HG02759 (cell line): Measurements from ENCODE around the gene FBXW12.

Experiments used
- ATAC-seq: cut with Tn5 transposase; IDR thresholded peaks from one replicate; pipeline ENCODE4 v1.9.1; 2021; ENCODE audit warnings: mild to moderate bottlenecking, moderate library complexity; ENCODE audit not compliant: unreplicated experiment

Gene FBXW12

DNA sequence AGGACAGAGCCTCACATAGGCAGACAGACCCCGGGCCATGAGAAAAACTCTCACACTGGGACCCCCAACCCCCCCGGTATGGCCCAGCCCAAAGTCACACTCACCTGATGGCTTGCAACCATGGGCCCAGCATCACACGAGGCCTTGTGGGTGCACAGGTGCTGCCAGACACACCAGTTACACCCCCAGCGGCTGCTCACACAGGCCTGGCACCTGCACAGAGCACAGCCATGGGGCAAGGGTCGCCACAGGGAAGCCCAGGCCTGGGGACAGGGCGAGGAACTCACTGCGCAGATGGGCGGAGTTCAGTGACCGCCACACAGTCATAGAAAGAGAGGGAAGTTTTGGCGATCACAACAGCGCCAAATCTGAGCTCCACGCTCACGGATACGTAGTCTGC lies 48.5 kb downstream of the FBXW12 start:
- no peak for ATAC-seq

GRCh38 chr3:48422272-48422671 lies 50.3 kb downstream of the FBXW12 start:
- no peak for ATAC-seq

DNA sequence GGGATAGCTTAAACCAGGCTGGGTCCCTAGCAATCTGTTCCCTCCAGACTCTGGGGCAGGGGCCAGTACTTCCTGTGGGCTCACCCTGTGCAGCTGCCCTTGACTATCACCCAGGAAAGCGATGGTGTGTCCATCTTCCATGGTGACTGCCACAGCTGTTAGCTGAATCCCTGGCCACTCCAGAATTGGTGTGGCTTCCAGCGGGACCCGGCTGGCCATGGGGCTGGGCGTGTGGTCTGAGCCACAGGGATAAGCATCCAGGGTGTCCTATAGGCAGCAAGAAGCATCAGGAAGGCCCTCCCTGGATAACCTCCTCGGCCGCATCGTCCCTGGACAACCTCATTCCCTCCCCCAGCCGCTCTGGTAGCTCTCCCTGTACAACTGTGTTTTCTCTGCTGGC lies 50.7 kb downstream of the FBXW12 start:
- ATAC-seq, result no peak

DNA sequence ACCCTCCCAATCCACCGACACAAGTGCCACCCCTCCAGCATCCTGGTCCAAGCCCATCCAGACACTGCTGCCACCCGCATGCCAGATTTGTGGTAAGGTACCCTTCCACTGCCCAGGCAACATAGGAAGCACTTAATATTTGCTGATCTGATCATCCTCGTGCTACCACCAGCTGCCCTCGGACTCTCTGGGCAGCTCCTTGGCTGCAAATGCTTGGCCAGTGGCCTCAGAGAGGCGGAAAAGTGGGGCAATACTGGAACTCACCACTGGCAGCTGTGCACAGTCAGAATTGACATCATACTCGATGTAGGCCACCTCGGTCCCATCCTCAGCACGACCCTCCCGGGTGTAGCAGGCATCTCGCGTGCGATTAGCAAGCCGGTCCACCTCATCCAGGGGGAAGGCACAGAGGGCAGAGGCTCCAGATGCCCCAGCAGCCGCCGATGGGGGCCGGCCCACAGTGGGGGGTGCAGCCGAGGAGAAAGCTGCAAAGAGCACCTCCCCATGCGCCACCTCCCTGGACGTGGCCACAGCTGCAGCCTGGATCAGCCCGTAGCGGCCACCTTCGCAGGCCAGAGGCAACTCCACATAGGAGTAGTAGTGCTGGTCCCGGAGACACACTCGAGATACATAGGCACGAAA lies 51.3 kb downstream of the FBXW12 start:
- no peak for ATAC-seq

DNA sequence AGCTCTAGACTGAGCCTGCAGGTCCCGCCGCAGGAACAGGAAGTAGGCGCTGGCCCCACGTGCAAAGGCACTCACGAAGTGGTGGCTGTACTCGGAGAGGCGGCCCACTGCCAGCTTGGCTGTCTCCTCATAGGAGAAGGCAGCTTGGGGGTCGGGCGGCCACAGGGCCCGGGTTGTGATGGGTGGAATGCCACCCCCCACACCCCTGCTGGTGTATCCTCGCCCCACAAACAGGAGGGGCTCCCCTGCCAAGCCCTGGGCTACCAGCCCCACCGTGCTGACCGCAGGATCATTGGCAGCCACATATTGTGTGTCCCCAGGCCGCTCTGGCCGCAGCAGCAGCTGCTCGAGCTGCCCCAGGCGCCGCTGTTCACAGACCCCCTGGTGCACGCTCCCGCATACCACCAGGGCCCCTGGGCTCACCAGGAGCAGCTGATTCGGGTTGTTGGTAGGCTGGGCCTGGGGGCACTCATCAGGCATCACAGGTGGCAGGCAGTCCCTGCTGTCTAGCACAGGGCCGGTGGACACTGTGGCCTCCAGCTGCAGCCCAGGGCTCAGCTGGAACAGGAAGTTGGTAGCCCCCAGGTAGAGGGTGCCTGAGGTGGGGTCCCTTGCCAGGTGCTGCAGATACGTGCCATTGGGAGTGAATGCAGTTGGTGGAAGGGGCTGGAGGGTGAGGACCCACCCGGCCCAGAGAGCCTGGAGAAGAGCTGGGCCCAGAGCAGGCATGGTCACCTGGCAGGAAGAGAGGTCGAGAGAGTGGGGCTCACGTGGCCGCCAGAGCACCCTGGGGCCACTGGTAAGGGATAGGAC lies 52.1 kb downstream of the FBXW12 start:
- ATAC-seq, result no peak

DNA sequence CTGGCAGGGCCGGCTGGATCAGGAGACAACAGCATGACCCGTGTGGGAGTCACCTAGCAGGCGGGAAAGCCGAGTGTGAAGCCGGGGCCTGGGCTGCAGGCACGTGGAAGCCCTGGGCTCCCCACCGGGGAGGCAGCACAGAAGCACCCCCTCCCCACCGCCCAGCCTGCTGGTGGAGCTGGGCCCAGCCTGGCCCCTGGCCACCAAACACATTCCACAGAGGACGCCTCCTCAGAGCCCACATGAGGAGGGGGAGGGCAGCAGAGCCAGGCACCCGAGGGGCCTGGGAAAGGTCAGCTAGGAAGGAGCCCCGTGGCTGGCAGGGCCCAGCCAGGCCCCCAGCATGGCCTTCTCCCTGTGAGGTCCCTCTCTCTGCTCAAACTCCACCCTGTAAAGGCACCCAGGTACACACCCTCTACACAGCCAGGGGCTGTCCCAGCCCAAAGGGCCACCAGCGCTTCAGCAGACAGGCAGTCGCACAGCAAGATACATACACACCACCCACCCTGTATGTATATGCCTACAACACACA lies 53.3 kb downstream of the FBXW12 start:
- no peak for ATAC-seq

GRCh38 chr3:48426401-48426909 lies 54.4 kb downstream of the FBXW12 start:
- no peak for ATAC-seq

- ATAC-seq, result no peak
Measured at GRCh38 chr3:48426944-48427629, 55.1 kb downstream of the FBXW12 start.

- no peak for ATAC-seq
Measured at GRCh38 chr3:48427630-48427962, 55.6 kb downstream of the FBXW12 start.

GRCh38 chr3:48428088-48428571 lies 56.1 kb downstream of the FBXW12 start:
- no peak for ATAC-seq

DNA sequence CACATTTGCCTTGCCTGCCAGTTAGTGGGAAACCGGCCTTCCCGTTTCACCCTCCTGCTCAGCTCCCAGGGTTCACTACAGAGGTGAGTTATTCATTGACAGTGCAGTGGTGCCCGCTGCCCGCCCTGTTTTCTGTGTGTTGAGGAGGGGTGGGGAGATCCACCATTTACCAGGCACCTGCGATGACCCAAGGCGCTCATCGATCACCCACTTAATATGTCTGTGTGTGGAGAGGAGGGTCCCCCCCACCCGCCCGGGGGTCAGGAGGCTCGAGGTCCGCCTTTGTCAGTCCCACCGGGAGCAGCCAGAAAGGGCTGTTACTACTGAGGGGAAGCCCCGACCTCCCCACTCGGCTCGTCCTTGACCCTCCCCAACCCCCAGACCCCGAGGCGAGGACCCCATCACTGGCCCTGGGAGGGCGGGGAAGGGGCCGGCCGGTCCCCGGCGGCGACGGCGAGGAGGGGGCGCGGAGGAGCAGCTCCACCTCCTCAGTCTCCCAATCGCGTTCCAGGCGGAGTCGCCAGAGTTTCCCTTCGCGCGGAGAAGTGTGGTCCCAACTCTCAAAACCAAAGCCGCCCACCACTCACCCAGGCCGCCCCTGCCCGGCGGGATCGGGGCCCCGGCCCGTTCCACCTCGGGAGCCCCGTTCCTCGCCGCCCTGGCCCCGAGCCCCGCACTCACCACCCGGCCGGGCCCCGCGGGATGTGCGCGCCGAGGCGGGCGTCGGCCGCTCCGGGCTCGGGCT lies 56.7 kb downstream of the FBXW12 start:
- peak; percentile 38 for ATAC-seq

- ATAC-seq, result peak; percentile 56
Measured at GRCh38 chr3:48429317-48429959, 57.4 kb downstream of the FBXW12 start.

GRCh38 chr3:48429960-48430707 lies 58.1 kb downstream of the FBXW12 start, which contains the start of gene PLXNB1:
PLXNB1 (minus strand) TSS chr3:48430086; CDS start chr3:48424611, 5,475 bp downstream.
- ATAC-seq, result peak; percentile 15

GRCh38 chr3:48430708-48431101 lies 58.7 kb downstream of the FBXW12 start:
- no peak for ATAC-seq

- ATAC-seq, result no peak
Measured at GRCh38 chr3:48431224-48432029, 59.4 kb downstream of the FBXW12 start.

DNA sequence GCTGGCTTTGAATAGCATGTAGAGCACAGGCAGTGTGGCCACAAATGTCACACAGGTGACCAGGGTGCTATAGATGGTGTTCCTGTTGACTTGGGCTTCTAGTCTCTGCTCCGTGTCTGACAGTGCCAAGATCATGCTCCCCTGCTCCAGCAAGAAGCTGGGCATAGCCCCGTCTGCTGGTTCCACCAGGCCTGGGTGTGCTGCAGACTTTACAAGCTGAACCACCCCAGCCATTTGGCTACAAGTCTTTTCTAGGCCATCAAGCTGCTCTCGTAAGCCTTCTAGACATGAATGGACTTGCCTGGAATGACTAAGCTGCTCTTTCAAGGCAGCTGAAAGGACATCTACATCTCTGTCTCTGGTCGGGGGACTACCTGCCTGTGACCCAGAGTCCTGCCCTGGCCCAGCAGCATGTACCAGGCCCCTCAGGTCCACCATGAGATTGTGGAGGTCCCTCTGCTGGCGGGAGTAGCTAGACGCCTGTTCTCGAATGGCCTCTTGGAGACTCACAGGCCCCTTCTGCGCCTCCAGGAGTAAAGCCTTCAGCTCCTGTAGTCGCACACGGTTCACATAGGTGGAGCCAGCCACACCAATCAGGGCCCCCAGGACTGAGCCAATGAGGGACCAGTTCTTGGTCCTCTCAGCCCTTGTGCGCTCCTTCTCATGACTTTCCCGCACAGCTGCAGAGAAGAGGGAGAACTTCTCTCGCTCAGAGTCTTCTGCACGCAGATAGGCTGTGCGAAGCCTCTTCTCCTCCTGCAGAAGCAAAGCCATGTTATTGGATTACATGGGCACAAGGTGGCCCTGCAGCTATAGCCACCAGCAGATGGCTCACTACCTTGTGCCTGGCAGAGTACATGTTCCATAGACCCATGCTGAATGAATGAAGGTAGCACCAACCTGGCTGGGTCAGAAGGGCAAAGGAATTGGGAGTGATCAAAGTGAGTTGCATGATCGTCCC lies 60.7 kb downstream of the FBXW12 start:
- no peak for ATAC-seq

DNA sequence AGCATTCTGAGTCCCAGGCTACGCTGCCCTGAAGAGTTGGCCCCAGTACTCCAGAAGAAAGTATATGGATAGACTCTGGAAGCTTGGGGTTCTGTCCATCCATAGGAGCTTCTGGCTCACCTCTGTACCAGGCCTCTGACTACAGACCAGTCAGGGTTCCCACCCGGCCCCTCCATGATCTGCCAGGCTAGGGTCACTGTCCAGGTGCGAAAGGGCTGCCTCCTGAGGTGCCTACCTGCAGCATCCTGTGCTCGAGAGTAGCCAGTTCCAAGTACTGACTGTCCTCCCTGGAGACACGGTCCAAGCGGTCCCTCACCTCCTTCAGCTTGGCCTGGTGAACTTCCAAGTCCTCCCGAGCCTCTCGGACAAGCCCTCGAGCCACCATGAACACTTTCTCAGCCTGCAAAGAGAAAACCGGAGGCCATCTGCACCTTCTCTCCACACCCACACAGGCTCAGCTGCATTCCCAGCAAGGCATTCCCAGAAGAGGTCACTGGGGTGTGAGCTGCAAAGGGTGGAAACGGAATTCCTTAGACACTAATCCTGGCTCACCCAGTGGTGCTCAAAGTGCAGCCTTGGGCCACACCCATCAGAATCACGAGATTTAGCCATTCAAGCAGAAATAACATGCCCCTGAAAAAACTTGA lies 61.6 kb downstream of the FBXW12 start:
- no peak for ATAC-seq
